PC-3 (cell line): ENCODE results near the gene STAT4. TPM values are rescaled to one million over a fixed set of nuclear protein-coding genes. Genes with fewer than 3 reads are reported as not detected.

Experiments
- ATAC-seq: fragments of 200-7000 bp; cut with Tn5 transposase; 2 replicates; pipeline ENCODE4 v1.9.1; 2020; ENCODE audit warnings: mild to moderate bottlenecking, moderate library complexity
- BruUV-seq: library from RNA; stranded (reverse); fragments of 400-500 nt; replicated peaks from 2 replicates; lab custom pipeline; 2021; lab: Mats Ljungman, UMichigan
- CTCF ChIA-PET: fragments of 300-600 bp; sonication (Branson Sonifier 250); formaldehyde crosslinking; loops from one replicate; lab custom pipeline; 2022; ENCODE audit warnings: antibody characterized with exemption; lab: Charles Lee
- POLR2A ChIA-PET: fragments of 300-600 bp; sonication (Branson Sonifier 250); formaldehyde crosslinking; loops from one replicate; lab custom pipeline; 2022; ENCODE audit warnings: antibody characterized with exemption; ENCODE audit not compliant: unreplicated experiment; lab: Charles Lee
- DNase-seq: peaks from one replicate; pipeline ENCODE4 v3.0.0-alpha.2; 2015
- H2AFZ ChIP-seq: fragments of 300-600 bp; sonication (generic); 2 replicates; pipeline ENCODE4 v1.6.0; 2016; ENCODE audit warnings: antibody characterized with exemption, low read length
- H3F3A ChIP-seq: fragments of 300-600 bp; sonication (generic); one replicate; pipeline ENCODE4 v1.6.0; 2017; ENCODE audit warnings: antibody characterized with exemption, low read length, control low read depth, mild to moderate bottlenecking; ENCODE audit not compliant: unreplicated experiment
- H3K27ac ChIP-seq: fragments of 300-600 bp; sonication (generic); 2 replicates; pipeline ENCODE4 v1.5.1; 2016; ENCODE audit warnings: mild to moderate bottlenecking, low read length
- H3K27me3 ChIP-seq: fragments of 300-600 bp; sonication (generic); 2 replicates; pipeline ENCODE4 v1.6.1; 2016; ENCODE audit warnings: low read length, mixed read lengths
- H3K36me3 ChIP-seq: fragments of 300-600 bp; sonication (generic); 2 replicates; pipeline ENCODE4 v1.6.1; 2016; ENCODE audit warnings: low read depth, mixed run types, low read length, mixed read lengths
- H3K4me1 ChIP-seq: fragments of 300-600 bp; sonication (generic); 2 replicates; pipeline ENCODE4 v1.5.1; 2016; ENCODE audit warnings: low read length; ENCODE audit not compliant: insufficient read depth
- H3K4me2 ChIP-seq: fragments of 300-600 bp; sonication (generic); 2 replicates; pipeline ENCODE4 v1.6.0; 2016; ENCODE audit warnings: low read length
- H3K4me3 ChIP-seq: fragments of 300-600 bp; sonication (generic); 2 replicates; pipeline ENCODE4 v1.5.1; 2016; ENCODE audit warnings: mild to moderate bottlenecking, low read length, mixed read lengths
- H3K79me2 ChIP-seq: fragments of 300-600 bp; sonication (generic); 2 replicates; pipeline ENCODE4 v1.6.1; 2017; ENCODE audit warnings: low read length, mixed read lengths
- H3K9ac ChIP-seq: fragments of 300-600 bp; sonication (generic); 2 replicates; pipeline ENCODE4 v1.6.0; 2016; ENCODE audit warnings: mild to moderate bottlenecking, low read length
- H3K9me2 ChIP-seq: fragments of 300-600 bp; sonication (generic); replicated peaks from 2 replicates; pipeline ENCODE4 v1.6.1; 2016; ENCODE audit warnings: mixed run types, low read length, mixed read lengths
- H3K9me3 ChIP-seq: fragments of 300-600 bp; sonication (generic); 2 replicates; pipeline ENCODE4 v1.6.1; 2016; ENCODE audit warnings: low read length, mixed read lengths
- H4K20me1 ChIP-seq: fragments of 300-600 bp; sonication (generic); 2 replicates; pipeline ENCODE4 v1.6.1; 2016; ENCODE audit warnings: low read length, mixed read lengths
- EZH2 ChIP-seq: fragments of 300-600 bp; sonication (generic); IDR thresholded peaks from one replicate; pipeline ENCODE4 v1.6.1; 2017; ENCODE audit warnings: antibody characterized with exemption, mild to moderate bottlenecking, low read length; ENCODE audit not compliant: unreplicated experiment
- EZH2phosphoT487 ChIP-seq: fragments of 300-600 bp; sonication (generic); IDR thresholded peaks from 2 replicates; pipeline ENCODE4 v1.6.1; 2018; ENCODE audit warnings: mild to moderate bottlenecking, antibody characterized with exemption, low read length, borderline replicate concordance
- intact Hi-C: fragments of 100-400 bp; cut with micrococcal nuclease; formaldehyde crosslinking; loops from 2 replicates; pipeline ENCODE4 v1.9.0; 2023
- total RNA-seq: library from RNA; depleted of rRNA; stranded (reverse); fragments of >200 nt; gene quantifications from 2 replicates; pipeline ENCODE4 v1.2.3, GENCODE V29; 2014
- TF ChIP-seq, protein P1 (sequence below): fragments of 300-600 bp; sonication (generic); conservative IDR thresholded peaks from 2 replicates; pipeline ENCODE4 v1.5.1; 2017; ENCODE audit warnings: antibody characterized with exemption, low read depth, mild to moderate bottlenecking, low read length

Gene STAT4
- total RNA-seq, 1 experiment from 2014 or later, result 1.6 TPM

DNA sequence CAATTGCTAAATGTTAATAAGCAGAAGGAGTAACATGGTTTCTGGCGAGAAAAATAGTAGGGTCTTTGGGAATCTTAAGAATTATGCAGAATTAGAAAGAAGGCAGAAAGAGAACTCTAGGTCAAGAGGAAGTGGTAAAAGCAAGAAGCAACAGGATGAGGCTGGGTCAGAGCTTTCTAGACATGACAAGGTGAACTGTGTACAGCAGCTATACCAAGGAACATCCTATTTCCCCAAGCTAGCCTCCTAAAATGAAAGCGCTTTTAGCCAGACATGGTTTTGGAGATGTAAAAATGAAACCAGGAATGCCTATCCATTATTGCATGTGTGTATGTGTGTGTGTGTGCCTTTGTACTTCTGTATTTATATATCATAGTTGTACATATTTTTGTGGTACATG, 94.6 kb downstream of the STAT4 start:
- BruUV-seq, result no TSS peak
- H3K27ac ChIP-seq, result no peak overlapping the region

DNA sequence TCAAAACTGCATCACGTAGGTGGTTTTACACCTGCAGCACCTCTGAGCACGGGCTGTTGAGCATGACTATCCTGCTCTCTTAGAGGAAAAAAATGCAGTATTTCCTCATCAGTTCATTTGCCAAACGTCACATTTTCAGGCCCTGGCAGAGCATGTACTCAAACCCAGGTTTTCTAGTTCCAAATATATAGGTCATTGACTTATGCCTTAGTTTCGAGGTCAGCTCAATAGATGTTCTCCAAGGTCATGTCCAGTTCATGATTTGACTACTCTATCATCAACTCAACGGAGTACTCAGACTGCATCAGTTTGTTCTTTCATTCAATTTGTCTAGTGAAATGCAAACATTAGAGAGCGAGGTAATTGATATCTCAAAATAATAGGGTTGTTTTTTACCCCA, 97.5 kb downstream of the STAT4 start:
- ATAC-seq (no peak), DNase-seq (no peak)
- no TSS peak for BruUV-seq
- H3K9me2 ChIP-seq, result no peaks in the 10 kb centered on the region
- intact Hi-C loops, result loop anchor here (5.0 kb wide), 1 partner anchor 449 kb away; no protein-coding TSS in a partner anchor
- H3F3A ChIP-seq, result no peaks in the 10 kb centered on the region
- ChIA-PET POLR2A (no interaction called here), CTCF (interaction anchor here (2.3 to 2.6 kb wide), 2 partner anchors 102 to 105 kb away, joined by 8 to 37 read pairs; no protein-coding TSS in a partner anchor)
- H3K9me3 ChIP-seq, result no peaks in the 10 kb centered on the region
- H3K27ac ChIP-seq, result no peak overlapping the region
- H3K4me2 ChIP-seq, result no peak overlapping the region
- no peaks in the 10 kb centered on the region for H4K20me1 ChIP-seq
- no peaks in the 10 kb centered on the region for H3K36me3 ChIP-seq
- TF ChIP-seq EZH2 (no peak), EZH2phosphoT487 (no peak)
- TF ChIP-seq, protein P1, sequence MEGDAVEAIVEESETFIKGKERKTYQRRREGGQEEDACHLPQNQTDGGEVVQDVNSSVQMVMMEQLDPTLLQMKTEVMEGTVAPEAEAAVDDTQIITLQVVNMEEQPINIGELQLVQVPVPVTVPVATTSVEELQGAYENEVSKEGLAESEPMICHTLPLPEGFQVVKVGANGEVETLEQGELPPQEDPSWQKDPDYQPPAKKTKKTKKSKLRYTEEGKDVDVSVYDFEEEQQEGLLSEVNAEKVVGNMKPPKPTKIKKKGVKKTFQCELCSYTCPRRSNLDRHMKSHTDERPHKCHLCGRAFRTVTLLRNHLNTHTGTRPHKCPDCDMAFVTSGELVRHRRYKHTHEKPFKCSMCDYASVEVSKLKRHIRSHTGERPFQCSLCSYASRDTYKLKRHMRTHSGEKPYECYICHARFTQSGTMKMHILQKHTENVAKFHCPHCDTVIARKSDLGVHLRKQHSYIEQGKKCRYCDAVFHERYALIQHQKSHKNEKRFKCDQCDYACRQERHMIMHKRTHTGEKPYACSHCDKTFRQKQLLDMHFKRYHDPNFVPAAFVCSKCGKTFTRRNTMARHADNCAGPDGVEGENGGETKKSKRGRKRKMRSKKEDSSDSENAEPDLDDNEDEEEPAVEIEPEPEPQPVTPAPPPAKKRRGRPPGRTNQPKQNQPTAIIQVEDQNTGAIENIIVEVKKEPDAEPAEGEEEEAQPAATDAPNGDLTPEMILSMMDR, result no peak
- H3K27me3 ChIP-seq, result no peaks in the 10 kb centered on the region
- no peak overlapping the region for H3K9ac ChIP-seq
- H3K4me3 ChIP-seq, result no peak overlapping the region
- H3K4me1 ChIP-seq, result peaks cover 1% of the 10 kb centered on the region
- no peaks in the 10 kb centered on the region for H3K79me2 ChIP-seq
- H2AFZ ChIP-seq, result no peak overlapping the region

More for the DNA sequence above, 94.6 kb downstream of the STAT4 start:
- ChIA-PET CTCF (no interaction called here), POLR2A (interaction anchor here (0.6 kb wide), 1 partner anchor 228 kb away, joined by 5 read pairs; no protein-coding TSS in a partner anchor)
- Histone ChIP-seq H3K9me3 (no peaks in the 10 kb centered on the region), H2AFZ (no peak overlapping the region), H3K9ac (no peak overlapping the region), H3K36me3 (no peaks in the 10 kb centered on the region), H3K4me3 (no peak overlapping the region), H3K79me2 (no peaks in the 10 kb centered on the region), H3K27me3 (no peaks in the 10 kb centered on the region), H4K20me1 (no peaks in the 10 kb centered on the region), H3F3A (no peaks in the 10 kb centered on the region), H3K4me2 (no peak overlapping the region), H3K4me1 (no peaks in the 10 kb centered on the region), H3K9me2 (no peaks in the 10 kb centered on the region)
- intact Hi-C loops, result no loop called here
- DNase-seq (no peak), ATAC-seq (no peak)
- TF ChIP-seq EZH2phosphoT487, result no peak
- TF ChIP-seq EZH2, result no peak
- TF ChIP-seq, protein P1, result no peak
